IMR-90 (cell line): ENCODE results near the gene KRTAP9-2.

Source experiments
- CTCF ChIP-seq: conservative IDR thresholded peaks from 2 replicates; pipeline ENCODE4 v1.5.1; 2012; ENCODE audit warnings: mild to moderate bottlenecking, low read depth, low read length, improper control_type of control experiment
- POLR2A ChIP-seq: IDR thresholded peaks from 2 replicates; pipeline ENCODE4 v1.6.1; 2012; ENCODE audit warnings: mild to moderate bottlenecking, low read depth, low read length

GRCh38 chr17:41177727-41178271 lies 48.6 kb upstream of the KRTAP9-2 start, which contains the start of gene KRTAP4-2:
- no peak for TF ChIP-seq POLR2A
- no peak for TF ChIP-seq CTCF
